T-helper 2 cell (primary cell): Measurements from ENCODE around the gene WDR19.
"Not testable (repeated sequence)": the region's sequence is repeated elsewhere in the genome, so short reads cannot be mapped to it uniquely, and the experiment has no call there.

Experiments used
- DNase-seq, 5 experiments: peaks; one replicate each; pipeline versions ENCODE4 v3.0.0 to v3.0.0-alpha.2; 2012 to 2022

The WDR19 gene

GRCh38 chr4:39233114-39233513 lies 50.8 kb downstream of the WDR19 start:
- no peak for DNase-seq

- DNase-seq = no peak
Observed at GRCh38 chr4:39233783-39234182, 51.5 kb downstream of the WDR19 start.

- no peak for DNase-seq
Observed at GRCh38 chr4:39235021-39235420, 52.7 kb downstream of the WDR19 start.

GRCh38 chr4:39235696-39236095 lies 53.4 kb downstream of the WDR19 start:
- DNase-seq = no peak

- no peak for DNase-seq
Observed at GRCh38 chr4:39237179-39237578, 54.9 kb downstream of the WDR19 start.

GRCh38 chr4:39243462-39243861 lies 61.1 kb downstream of the WDR19 start:
- no peak for DNase-seq

- no peak for DNase-seq
Observed at GRCh38 chr4:39255266-39255665, 72.9 kb downstream of the WDR19 start.

- no peak for DNase-seq
Observed at GRCh38 chr4:39255871-39256270, 73.5 kb downstream of the WDR19 start.

- no peak for DNase-seq
Observed at GRCh38 chr4:39256436-39256835, 74.1 kb downstream of the WDR19 start.

- DNase-seq = no peak
Observed at GRCh38 chr4:39259571-39260330, 77.4 kb downstream of the WDR19 start.

GRCh38 chr4:39263895-39264294 lies 81.6 kb downstream of the WDR19 start:
- DNase-seq = no peak

- DNase-seq = no peak
Observed at GRCh38 chr4:39274503-39274902, 92.2 kb downstream of the WDR19 start.

- not testable (repeated sequence) for DNase-seq
Observed at GRCh38 chr4:39277661-39278060, 95.3 kb downstream of the WDR19 start.

GRCh38 chr4:39278476-39278875 lies 96.1 kb downstream of the WDR19 start:
- no peak for DNase-seq

- peak in 1 of 5 experiments; percentile 6 for DNase-seq
Observed at GRCh38 chr4:39279416-39279815, 97.1 kb downstream of the WDR19 start.

GRCh38 chr4:39280770-39281169 lies 98.4 kb downstream of the WDR19 start:
- DNase-seq = no peak

GRCh38 chr4:39285111-39285795 lies 102.9 kb downstream of the WDR19 start:
- peak in 1 of 5 experiments; percentile 81 for DNase-seq

- DNase-seq = no peak
Observed at GRCh38 chr4:39285853-39286252, 103.5 kb downstream of the WDR19 start.

- no peak for DNase-seq
Observed at GRCh38 chr4:39286263-39286662, 103.9 kb downstream of the WDR19 start.

- no peak for DNase-seq
Observed at GRCh38 chr4:39287223-39287622, 104.9 kb downstream of the WDR19 start.

- peak in 1 of 5 experiments; percentile 7 for DNase-seq
Observed at GRCh38 chr4:39291686-39292085, 109.4 kb downstream of the WDR19 start.

GRCh38 chr4:39292433-39292832 lies 110.1 kb downstream of the WDR19 start:
- not testable (repeated sequence) for DNase-seq

- no peak for DNase-seq
Observed at GRCh38 chr4:39295784-39296183, 113.5 kb downstream of the WDR19 start.

- DNase-seq = no peak
Observed at GRCh38 chr4:39302901-39303300, 120.6 kb downstream of the WDR19 start.
